Loucy (cell line): ENCODE measurements around the gene PLXNA3.

Experiments
- H2AFZ ChIP-seq: fragments of 200-600 bp; sonication (generic); 2 replicates; pipeline ENCODE4 v1.6.0; 2016; ENCODE audit warnings: antibody characterized with exemption, mild to moderate bottlenecking, low read length, moderate library complexity
- H3F3A ChIP-seq: fragments of 200-600 bp; 2 replicates; pipeline ENCODE4 v1.6.0; 2016; ENCODE audit warnings: antibody characterized with exemption, low read depth, mild to moderate bottlenecking
- H3K27me3 ChIP-seq: fragments of 200-600 bp; sonication (generic); 2 replicates; pipeline ENCODE4 v1.6.1; 2014; ENCODE audit warnings: low read length, mild to moderate bottlenecking; ENCODE audit not compliant: insufficient read depth, poor library complexity, severe bottlenecking
- H3K36me3 ChIP-seq: fragments of 200-600 bp; sonication (generic); 2 replicates; pipeline ENCODE4 v1.6.1; 2016; ENCODE audit warnings: low read length; ENCODE audit not compliant: insufficient read depth
- H3K4me1 ChIP-seq: fragments of 200-600 bp; sonication (generic); 2 replicates; pipeline ENCODE4 v1.5.1; 2014; ENCODE audit warnings: low read length, mild to moderate bottlenecking; ENCODE audit not compliant: insufficient read depth, poor library complexity, severe bottlenecking
- H3K4me2 ChIP-seq: fragments of 200-600 bp; sonication (generic); 2 replicates; pipeline ENCODE4 v1.6.0; 2014; ENCODE audit warnings: antibody characterized with exemption, low read length, low read depth, mild to moderate bottlenecking; ENCODE audit not compliant: poor library complexity, severe bottlenecking
- H3K4me3 ChIP-seq: fragments of 200-600 bp; sonication (generic); 2 replicates; pipeline ENCODE4 v1.5.1; 2014; ENCODE audit warnings: low read length, mild to moderate bottlenecking, mixed read lengths; ENCODE audit not compliant: poor library complexity, severe bottlenecking
- H3K79me2 ChIP-seq: fragments of 200-600 bp; sonication (generic); 2 replicates; pipeline ENCODE4 v1.6.1; 2014; ENCODE audit warnings: low read length; ENCODE audit not compliant: insufficient read depth
- H3K9ac ChIP-seq: fragments of 200-600 bp; sonication (generic); 2 replicates; pipeline ENCODE4 v1.6.0; 2014; ENCODE audit warnings: mild to moderate bottlenecking, low read depth, low read length, moderate library complexity; ENCODE audit not compliant: poor library complexity, severe bottlenecking
- H3K9me2 ChIP-seq: fragments of 200-600 bp; sonication (generic); replicated peaks from 2 replicates; pipeline ENCODE4 v1.6.1; 2016; ENCODE audit warnings: low read depth, low read length, mixed read lengths
- H3K9me3 ChIP-seq: fragments of 200-600 bp; sonication (generic); 2 replicates; pipeline ENCODE4 v1.6.1; 2014; ENCODE audit warnings: mild to moderate bottlenecking, antibody characterized with exemption, low read length, low read depth; ENCODE audit not compliant: insufficient read depth
- H4K20me1 ChIP-seq: fragments of 200-600 bp; sonication (generic); 2 replicates; pipeline ENCODE4 v1.6.0; 2014; ENCODE audit warnings: antibody characterized with exemption, low read length, mild to moderate bottlenecking; ENCODE audit not compliant: insufficient read depth, poor library complexity, severe bottlenecking
- CTCF ChIP-seq: fragments of 200-600 bp; sonication (generic); conservative IDR thresholded peaks from 2 replicates; pipeline ENCODE4 v1.5.1; 2014; ENCODE audit warnings: mild to moderate bottlenecking, antibody characterized with exemption, low read length
- EZH2phosphoT487 ChIP-seq: fragments of 200-600 bp; IDR thresholded peaks from 2 replicates; pipeline ENCODE4 v1.6.1; 2018; ENCODE audit warnings: antibody characterized with exemption, mild to moderate bottlenecking, moderate library complexity, borderline replicate concordance

Gene PLXNA3

GRCh38 chrX:154459832-154460231 is 1.8 kb downstream of the PLXNA3 start:
- H4K20me1 ChIP-seq: no peaks in the 10 kb centered on the region
- H3K9ac ChIP-seq: peak overlapping the region; percentile 28
- H3K79me2 ChIP-seq: peaks cover 8% of the 10 kb centered on the region; the same call in 1 of the 2 replicates
- no peaks in the 10 kb centered on the region for H3F3A ChIP-seq
- H3K4me1 ChIP-seq: no peaks in the 10 kb centered on the region
- no peaks in the 10 kb centered on the region for H3K36me3 ChIP-seq
- no peak for TF ChIP-seq EZH2phosphoT487
- TF ChIP-seq CTCF: no peak
- H3K4me3 ChIP-seq: peak overlapping the region; percentile 81
- no peak overlapping the region for H2AFZ ChIP-seq
- H3K9me3 ChIP-seq: no peaks in the 10 kb centered on the region
- H3K9me2 ChIP-seq: no peaks in the 10 kb centered on the region
- peak overlapping the region; percentile 77 for H3K4me2 ChIP-seq
- no peaks in the 10 kb centered on the region for H3K27me3 ChIP-seq

- Histone ChIP-seq H3K9ac (no peak overlapping the region), H3K4me3 (no peak overlapping the region), H3K9me3 (no peaks in the 10 kb centered on the region)
Measured at GRCh38 chrX:154460326-154460725, 2.2 kb downstream of the PLXNA3 start.

GRCh38 chrX:154462396-154462795 is 4.3 kb downstream of the PLXNA3 start:
- Histone ChIP-seq H3K4me1 (no peaks in the 10 kb centered on the region), H3F3A (no peaks in the 10 kb centered on the region), H3K36me3 (no peaks in the 10 kb centered on the region), H4K20me1 (no peaks in the 10 kb centered on the region), H3K4me2 (no peak overlapping the region), H3K9ac (no peak overlapping the region), H3K4me3 (no peak overlapping the region), H3K27me3 (no peaks in the 10 kb centered on the region), H3K79me2 (peaks cover 8% of the 10 kb centered on the region; the same call in 1 of the 2 replicates), H2AFZ (no peak overlapping the region), H3K9me2 (no peaks in the 10 kb centered on the region), H3K9me3 (no peaks in the 10 kb centered on the region)
- TF ChIP-seq CTCF (no peak), EZH2phosphoT487 (no peak)

More at GRCh38 chrX:154460326-154460725, 2.2 kb downstream of the PLXNA3 start:
- Histone ChIP-seq H3K79me2 (peaks cover 8% of the 10 kb centered on the region; the same call in 1 of the 2 replicates), H4K20me1 (no peaks in the 10 kb centered on the region), H3K4me1 (no peaks in the 10 kb centered on the region), H3K4me2 (no peak overlapping the region), H3K36me3 (no peaks in the 10 kb centered on the region), H3F3A (no peaks in the 10 kb centered on the region), H3K9me2 (no peaks in the 10 kb centered on the region), H2AFZ (no peak overlapping the region), H3K27me3 (no peaks in the 10 kb centered on the region)
- TF ChIP-seq EZH2phosphoT487: no peak
- no peak for TF ChIP-seq CTCF
